Measurements from ENCODE around the gene SDC3.

SDC3 gene

GRCh38 chr1:30905916-30906620, 2.5 kb downstream of the SDC3 start:
- no peak for TF ChIP-seq CTCF (conservative IDR thresholded peaks at IDR 0.05; ENCODE audit: control insufficient read depth, insufficient read depth, low read depth, low read length)
- no peak overlapping the region for H3K4me3 ChIP-seq (ENCODE audit: control insufficient read depth, low read depth, low read length)
- DNase-seq (ENCODE audit: low read depth): no peak

GRCh38 chr1:30905403-30905802, 3.2 kb downstream of the SDC3 start:
- no peak for DNase-seq (ENCODE audit: low read depth)
- no peak for TF ChIP-seq CTCF (conservative IDR thresholded peaks at IDR 0.05; ENCODE audit: control insufficient read depth, insufficient read depth, low read depth, low read length)

DNA sequence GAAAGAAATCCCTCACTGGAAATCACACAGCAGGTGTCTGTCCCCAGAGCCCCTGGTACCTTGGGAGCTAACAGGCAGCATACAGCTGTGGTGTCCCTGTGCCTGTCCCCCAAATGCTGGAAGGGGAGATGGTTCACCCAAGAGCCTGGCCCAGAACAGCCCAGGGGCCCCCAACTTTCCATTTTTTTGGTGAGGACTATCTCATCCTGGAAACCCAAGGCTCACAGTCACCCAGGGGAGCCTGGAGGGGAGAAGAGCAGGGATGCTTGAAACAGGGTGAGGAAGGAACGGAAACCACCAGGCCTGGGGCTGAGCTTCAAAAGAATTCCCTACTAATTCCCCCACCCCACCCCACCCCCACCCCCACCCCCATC, 3.6 kb downstream of the SDC3 start:
- DNase-seq (ENCODE audit: low read depth): no peak
- TF ChIP-seq CTCF (conservative IDR thresholded peaks at IDR 0.05; ENCODE audit: control insufficient read depth, insufficient read depth, low read depth, low read length): no peak
- H3K4me3 ChIP-seq (ENCODE audit: control insufficient read depth, low read depth, low read length): no peak overlapping the region

More at GRCh38 chr1:30905403-30905802, 3.2 kb downstream of the SDC3 start:
- H3K4me3 ChIP-seq (ENCODE audit: control insufficient read depth, low read depth, low read length): no peak overlapping the region

DNA sequence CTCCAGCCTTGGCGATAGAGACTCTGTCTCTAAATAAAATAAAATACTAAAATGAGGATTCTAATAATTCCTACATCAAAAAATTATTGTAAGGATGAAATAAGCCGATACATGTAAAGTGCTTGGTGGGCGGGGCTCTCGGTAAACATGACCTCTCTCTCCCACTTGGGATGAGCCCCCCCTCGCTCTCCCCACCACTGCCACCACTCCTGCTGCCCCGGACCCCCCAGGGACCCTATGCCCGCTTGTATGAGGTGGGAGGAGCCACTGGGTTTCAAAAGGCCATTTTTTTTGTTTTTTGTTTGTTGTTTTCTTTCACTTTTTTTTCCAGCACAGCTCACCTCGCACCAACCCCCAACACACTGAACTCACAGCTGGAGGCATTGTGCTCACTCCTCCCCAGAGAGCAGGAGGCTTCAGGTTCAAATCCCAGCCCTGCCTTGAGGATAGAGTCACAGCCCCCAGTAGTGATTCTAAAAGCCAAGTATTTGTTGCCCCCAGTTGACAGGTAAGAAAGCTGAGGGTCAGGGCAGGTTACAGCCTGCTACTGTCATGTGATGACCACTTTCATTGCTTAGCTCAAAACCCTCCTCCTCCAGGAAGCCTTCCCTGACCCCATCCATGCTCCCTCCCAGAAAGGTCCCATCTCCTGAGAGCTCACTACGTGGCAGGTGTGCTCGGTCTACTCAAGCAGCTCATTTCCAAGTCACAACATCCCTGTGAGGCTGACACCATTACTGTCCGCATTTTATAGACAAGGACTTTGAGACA, 4.2 kb downstream of the SDC3 start:
- DNase-seq (ENCODE audit: low read depth): no peak
- no peak for TF ChIP-seq CTCF (conservative IDR thresholded peaks at IDR 0.05; ENCODE audit: control insufficient read depth, insufficient read depth, low read depth, low read length)
- no peak overlapping the region for H3K4me3 ChIP-seq (ENCODE audit: control insufficient read depth, low read depth, low read length)

DNA sequence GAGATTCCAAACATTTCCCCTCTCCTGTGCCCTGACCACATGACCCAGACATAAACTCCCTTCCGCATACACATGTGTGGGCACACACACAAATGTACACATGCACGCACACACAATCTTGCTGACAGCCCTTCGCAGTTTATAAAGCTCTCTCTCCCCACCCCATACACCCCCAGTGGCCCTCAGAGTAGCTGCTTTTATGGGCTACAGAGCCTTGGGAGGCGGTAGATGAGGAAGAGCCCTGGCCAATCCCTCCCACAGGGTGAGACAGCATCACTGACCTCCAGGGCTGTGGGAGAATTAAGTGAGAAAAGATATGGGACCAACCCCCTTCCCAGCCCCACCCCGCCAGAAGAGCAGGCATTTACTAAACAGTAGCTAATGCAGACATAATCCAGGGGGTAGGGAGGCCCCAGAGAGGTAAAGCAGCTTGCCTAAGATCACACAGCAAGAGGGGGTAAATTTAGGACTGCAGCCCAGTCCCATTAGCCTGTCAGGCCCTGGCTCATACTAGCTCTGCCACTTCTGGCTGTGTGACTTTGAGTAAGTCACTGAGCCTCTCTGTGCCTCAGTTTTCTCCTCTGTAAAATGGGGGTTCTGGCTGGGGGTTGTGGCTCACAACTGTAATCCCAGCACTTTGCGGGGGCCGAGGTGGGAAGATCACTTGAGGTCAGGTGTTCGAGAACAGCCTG, 5.1 kb downstream of the SDC3 start:
- no peak for TF ChIP-seq CTCF (conservative IDR thresholded peaks at IDR 0.05; ENCODE audit: control insufficient read depth, insufficient read depth, low read depth, low read length)
- H3K4me3 ChIP-seq (ENCODE audit: control insufficient read depth, low read depth, low read length): no peak overlapping the region
- no peak for DNase-seq (ENCODE audit: low read depth)

DNA sequence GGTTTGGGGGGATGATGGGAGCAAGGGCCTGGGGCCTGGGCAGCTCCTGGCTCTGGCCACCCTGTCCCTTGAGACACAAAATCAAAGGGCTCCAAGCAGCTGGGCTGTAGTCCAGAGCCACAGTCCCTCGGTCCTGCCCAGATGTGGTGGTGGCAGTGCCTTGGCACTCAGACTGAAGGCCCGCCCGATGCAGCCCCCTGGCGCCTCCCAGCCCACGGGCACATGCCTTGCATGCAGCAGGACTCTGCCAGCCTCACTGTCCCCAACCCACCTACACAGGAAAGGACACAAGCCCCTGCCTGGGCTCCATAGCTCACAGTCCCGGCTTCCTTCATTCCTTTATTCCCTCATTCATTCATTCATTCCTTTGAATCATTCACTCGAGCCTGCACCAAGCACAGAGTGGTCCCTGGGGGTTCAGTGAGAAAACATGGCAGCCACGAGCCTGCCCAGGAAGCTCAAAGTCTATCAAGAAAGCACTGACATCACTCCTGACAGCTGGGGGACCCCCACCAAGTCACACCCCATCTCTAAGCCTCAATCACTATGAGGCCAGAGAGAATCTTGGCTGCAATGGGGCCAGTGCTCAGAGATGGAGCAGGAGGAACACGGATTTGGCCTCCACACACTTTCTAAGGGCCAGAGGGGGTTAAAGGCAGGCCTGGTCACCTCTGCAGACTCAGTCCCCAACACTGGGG, 5.8 kb downstream of the SDC3 start:
- no peak for DNase-seq (ENCODE audit: low read depth)
- no peak overlapping the region for H3K4me3 ChIP-seq (ENCODE audit: control insufficient read depth, low read depth, low read length)
- TF ChIP-seq CTCF (conservative IDR thresholded peaks at IDR 0.05; ENCODE audit: control insufficient read depth, insufficient read depth, low read depth, low read length): no peak
